Ectodermal cell (in vitro differentiated cells): ENCODE data around the gene SIM1.

ENCODE experiments used
- H3K27ac ChIP-seq: 2 replicates; pipeline ENCODE4 v1.7.0; 2013; ENCODE audit warnings: mild to moderate bottlenecking, low read depth, low read length; ENCODE audit not compliant: insufficient read depth, poor library complexity, severe bottlenecking
- H3K27me3 ChIP-seq: 2 replicates; pipeline ENCODE4 v1.7.0; 2013; ENCODE audit warnings: mild to moderate bottlenecking, low read length; ENCODE audit not compliant: insufficient read depth, control insufficient read depth, poor library complexity, severe bottlenecking
- H3K36me3 ChIP-seq: one replicate; pipeline ENCODE4 v1.7.0; 2013; ENCODE audit warnings: low read length; ENCODE audit not compliant: control insufficient read depth, insufficient read depth
- H3K4me1 ChIP-seq: one replicate; pipeline ENCODE4 v1.7.0; 2013; ENCODE audit warnings: low read length; ENCODE audit not compliant: control insufficient read depth, insufficient read depth
- H3K4me3 ChIP-seq: 2 replicates; pipeline ENCODE4 v1.7.0; 2013; ENCODE audit warnings: low read depth, low read length, control low read depth; ENCODE audit not compliant: insufficient read depth
- H3K9me3 ChIP-seq: 2 replicates; pipeline ENCODE4 v1.7.0; 2013; ENCODE audit warnings: mild to moderate bottlenecking, low read length, moderate library complexity; ENCODE audit not compliant: control insufficient read depth
- WGBS, 2 experiments: methylation state at CpG; one replicate each; pipeline ENCODE4 v1.1.7; 2013; ENCODE audit warnings: missing lambda C conversion rate in 2 of 2; 5-methylcytosine and 5-hydroxymethylcytosine counted together

The SIM1 gene

DNA sequence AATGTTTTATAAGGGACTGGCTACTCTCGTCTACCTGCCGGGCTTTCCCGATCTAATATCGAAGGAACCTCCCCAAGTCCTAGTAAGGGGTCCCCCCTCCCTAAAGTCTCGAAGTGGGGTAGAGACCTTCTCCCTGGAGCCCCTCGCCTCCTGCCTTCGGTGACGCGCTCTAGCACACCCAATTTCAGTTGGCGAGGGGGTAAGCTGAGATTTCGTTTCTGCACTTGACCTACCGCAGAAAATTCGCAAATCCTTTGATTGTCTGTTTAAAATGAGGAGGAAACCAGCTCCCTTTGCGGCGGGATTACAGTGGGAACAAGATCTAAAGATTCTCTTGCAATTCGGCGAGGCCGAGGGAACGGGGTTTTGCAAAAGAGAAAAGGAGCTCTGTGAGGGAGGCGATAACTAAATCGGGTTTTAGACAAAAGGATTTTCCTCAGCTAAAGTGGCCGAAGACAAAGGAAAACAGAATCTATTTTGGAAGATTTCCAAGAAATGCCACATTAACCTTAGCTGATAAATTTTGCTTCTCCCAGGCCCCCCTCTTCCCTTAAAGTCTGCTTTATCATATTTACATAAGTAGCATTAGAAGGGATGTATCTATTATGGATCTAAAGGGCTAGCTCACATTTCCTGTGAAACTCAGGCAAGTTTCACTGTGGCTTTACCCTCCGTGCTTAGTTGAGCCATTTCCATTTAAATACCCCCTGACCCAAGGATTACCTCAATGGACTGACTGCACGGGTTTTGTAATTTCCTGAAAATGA, 8.4 kb downstream of the SIM1 start:
- Histone ChIP-seq H3K27me3 (peaks cover 100% of the 10 kb centered on the region), H3K9me3 (no peaks in the 10 kb centered on the region), H3K27ac (no peak overlapping the region), H3K4me3 (no peak overlapping the region), H3K36me3 (no peaks in the 10 kb centered on the region), H3K4me1 (peaks cover 30% of the 10 kb centered on the region)
- 1% methylated on average over 24 of the region's 24 CpGs for WGBS, 2 experiments

DNA sequence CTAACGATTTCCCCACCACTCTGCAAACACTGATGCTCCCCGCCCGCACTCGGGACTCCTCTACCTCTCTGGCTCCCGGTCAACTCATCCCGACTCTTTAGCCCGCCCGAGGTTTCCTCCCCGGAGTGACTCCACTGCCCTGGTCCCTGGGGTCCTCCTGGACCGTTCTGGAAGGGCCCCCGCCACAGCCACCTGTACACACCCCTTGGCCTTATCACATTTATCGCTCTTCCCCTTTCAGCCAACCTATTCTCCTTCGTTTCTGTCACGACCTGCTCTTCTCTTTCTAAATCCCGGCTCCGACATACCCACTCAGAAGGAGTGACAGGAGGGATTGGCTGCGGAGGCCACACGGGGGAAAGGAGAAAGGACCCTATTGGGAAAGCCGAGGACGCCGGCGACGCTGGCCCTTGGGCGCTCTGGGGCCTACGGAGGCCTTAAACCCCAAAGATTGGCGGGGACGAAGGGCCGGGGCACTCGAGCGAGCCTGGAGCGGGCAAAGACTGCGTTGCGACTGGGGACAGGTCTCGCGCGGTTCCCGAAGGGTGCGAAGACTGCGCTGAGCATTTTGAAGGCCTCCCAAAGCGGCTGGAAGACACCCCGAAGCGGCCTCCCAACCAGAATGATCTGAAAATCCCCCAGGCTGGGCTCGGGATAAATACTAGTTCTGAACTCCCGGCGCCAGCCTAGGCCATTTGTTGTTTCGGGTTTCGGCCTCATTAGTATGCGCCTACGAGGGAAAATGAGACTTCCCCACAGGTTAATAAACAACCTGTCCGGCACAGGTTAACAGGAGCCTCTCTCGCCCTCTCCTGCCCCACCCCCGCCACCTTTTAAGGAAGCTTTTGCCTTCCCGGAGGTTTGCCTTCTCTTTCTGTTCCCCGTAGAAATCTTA, 9.2 kb downstream of the SIM1 start:
- H3K27me3 ChIP-seq: peaks cover 100% of the 10 kb centered on the region
- WGBS, 2 experiments: 1 to 2% methylated on average over 54 of the region's 54 CpGs
- no peak overlapping the region for H3K4me3 ChIP-seq

DNA sequence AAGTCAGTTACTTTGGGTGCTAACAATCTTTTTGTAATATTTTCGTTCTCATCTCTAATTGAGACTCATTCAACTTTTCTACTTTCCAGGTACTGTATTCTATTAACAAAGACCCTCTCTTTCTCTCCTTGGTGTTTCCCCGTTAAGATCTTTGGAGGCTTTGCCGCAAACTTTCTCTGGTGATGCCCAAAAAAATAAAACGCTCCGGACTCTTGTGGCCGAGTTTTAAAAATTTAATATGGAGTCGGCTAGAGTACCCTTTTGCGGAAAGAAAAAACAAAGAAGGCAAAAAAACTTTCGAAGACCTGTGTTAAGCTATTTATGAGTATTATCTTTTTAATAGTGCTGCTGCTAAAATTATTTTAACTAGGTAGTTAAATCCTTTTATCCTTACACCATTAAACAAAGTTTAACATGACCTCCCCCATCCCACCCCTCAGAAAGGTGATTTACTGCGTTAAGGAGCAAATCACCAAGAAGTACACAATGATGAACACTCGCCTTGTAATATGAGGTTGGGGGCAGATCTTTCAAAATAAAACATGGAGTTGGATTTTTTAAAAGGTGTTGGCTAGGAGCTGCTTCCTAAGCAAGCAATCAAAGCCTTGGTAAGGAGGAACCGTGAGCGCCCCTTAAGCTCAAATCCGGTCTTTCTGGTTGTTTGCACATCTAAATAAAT, 10.0 kb downstream of the SIM1 start:
- 12 to 15% methylated on average over 13 to 14 of the region's 14 CpGs for WGBS, 2 experiments
- Histone ChIP-seq H3K27ac (no peak overlapping the region), H3K27me3 (peaks cover 100% of the 10 kb centered on the region), H3K4me3 (no peak overlapping the region), H3K36me3 (no peaks in the 10 kb centered on the region), H3K4me1 (peaks cover 27% of the 10 kb centered on the region), H3K9me3 (no peaks in the 10 kb centered on the region)

More for the DNA sequence above, 9.2 kb downstream of the SIM1 start:
- no peaks in the 10 kb centered on the region for H3K9me3 ChIP-seq
- no peaks in the 10 kb centered on the region for H3K36me3 ChIP-seq
- peaks cover 27% of the 10 kb centered on the region for H3K4me1 ChIP-seq
- H3K27ac ChIP-seq: no peak overlapping the region

DNA sequence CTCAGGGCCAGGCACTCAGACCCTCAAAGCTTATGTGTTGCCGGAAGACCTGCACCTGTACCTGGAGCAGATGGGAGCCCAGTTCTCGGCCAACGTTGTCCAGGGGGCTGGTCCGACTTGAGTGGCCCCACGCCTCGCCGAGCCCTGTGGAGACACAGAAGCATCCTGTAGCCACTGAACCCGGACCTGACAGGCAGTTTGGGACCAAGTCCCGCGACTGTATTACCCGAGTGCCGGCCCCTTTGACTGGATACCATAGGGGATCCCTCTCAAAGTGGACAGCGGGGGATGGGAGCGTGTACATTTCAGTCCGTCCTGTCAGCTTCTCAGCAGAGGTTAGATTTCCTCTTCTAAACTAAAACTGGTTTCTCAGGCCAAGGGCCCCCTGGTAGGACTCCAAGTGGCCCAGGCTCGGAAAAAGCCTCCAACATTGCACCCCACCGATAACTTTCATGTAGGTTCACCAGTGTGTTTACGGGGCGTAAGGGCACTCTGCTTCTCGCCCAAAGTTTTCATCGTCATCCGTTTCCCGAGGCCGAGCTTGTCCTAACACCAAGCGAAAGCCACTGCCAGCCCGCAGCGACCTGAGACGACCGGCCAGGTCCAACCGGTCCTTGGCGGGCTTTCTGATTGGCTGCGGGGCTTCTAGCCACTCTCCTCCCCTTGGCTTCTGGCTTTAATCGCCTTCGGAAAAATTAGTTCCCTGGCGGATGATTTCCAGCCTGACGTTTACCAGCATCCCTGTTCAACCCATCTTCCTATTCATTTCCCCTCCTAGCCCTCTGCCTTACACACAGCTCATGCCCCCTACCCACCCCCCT, 10.8 kb downstream of the SIM1 start:
- Histone ChIP-seq H3K4me1 (peaks cover 26% of the 10 kb centered on the region), H3K27me3 (peaks cover 100% of the 10 kb centered on the region), H3K9me3 (no peaks in the 10 kb centered on the region), H3K4me3 (no peak overlapping the region), H3K27ac (no peak overlapping the region), H3K36me3 (no peaks in the 10 kb centered on the region)
- WGBS, 2 experiments: 5% methylated on average over 36 of the region's 36 CpGs

DNA sequence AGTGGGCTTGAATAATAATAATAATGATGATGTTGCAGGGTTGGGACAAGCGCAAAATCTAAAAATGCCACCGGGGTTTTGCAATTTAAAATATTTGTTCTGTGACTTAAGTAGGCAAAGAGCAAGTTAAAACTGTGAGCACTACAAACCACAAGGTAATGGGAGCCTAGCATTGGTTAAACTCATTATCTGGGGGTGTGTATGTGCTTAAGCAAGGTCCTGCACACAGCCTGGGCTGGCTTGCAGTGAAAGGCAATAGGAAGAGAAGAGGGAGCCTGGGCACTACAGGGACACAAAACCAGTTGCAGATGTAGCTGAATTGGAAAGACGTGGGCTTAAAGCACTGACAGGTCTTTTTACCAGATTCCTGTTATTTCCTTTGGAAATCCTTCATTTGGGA, 11.7 kb downstream of the SIM1 start:
- H3K27me3 ChIP-seq: peaks cover 100% of the 10 kb centered on the region
- H3K27ac ChIP-seq: no peak overlapping the region
- peaks cover 18% of the 10 kb centered on the region for H3K4me1 ChIP-seq
- WGBS, 2 experiments: 33 to 34% methylated on average over 3 of the region's 3 CpGs
- H3K9me3 ChIP-seq: no peaks in the 10 kb centered on the region
- H3K4me3 ChIP-seq: no peak overlapping the region
- no peaks in the 10 kb centered on the region for H3K36me3 ChIP-seq

DNA sequence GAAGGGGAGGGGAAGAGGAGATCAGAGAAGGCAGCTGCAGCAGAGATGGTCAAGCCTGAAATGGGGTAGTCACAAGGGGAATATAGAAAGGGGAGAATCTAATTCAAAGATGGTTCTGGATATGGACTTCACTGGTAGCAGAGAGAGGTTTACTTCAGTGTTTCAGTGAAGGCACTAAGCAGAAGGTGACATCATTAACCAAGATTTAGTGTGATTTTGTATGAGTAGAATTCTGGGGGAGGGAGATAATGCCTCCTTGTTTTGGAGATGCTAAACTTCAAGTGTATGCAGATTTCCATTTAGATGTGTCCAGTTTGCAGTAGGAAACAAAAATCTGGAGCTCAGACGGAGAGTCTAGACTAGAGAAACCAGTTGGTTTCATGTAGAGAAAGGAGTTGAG, 13.1 kb downstream of the SIM1 start:
- no peaks in the 10 kb centered on the region for H3K9me3 ChIP-seq
- WGBS, 2 experiments: 45 to 52% methylated on average over 1 of the region's 1 CpG
- H3K4me3 ChIP-seq: no peak overlapping the region
- no peaks in the 10 kb centered on the region for H3K36me3 ChIP-seq
- no peak overlapping the region for H3K27ac ChIP-seq
- peaks cover 20% of the 10 kb centered on the region for H3K4me1 ChIP-seq
- H3K27me3 ChIP-seq: peaks cover 100% of the 10 kb centered on the region

DNA sequence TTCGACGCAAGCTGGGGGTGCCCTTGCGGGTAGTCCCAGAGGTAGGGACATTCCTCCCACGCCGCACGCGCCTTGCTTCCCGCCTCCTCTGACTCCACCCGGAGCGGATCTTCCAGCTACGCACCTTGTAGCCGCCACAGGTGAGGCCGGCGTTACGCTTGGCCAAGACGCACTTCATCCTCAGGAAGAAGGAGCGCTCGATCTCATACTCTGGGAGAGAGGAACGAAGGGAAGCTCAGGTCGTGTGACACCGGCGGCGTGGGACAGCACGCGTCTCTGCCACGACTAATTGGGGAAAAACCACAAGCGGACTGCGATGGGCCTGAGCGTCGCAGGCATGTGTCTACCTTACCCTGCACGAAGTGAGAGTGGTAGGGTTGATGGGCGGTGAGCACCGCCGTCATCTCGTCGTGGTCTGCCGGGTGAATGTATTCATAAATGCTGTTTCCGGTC, 15.5 kb downstream of the SIM1 start:
- no peaks in the 10 kb centered on the region for H3K9me3 ChIP-seq
- H3K4me1 ChIP-seq: peaks cover 17% of the 10 kb centered on the region
- H3K4me3 ChIP-seq: no peak overlapping the region
- no peak overlapping the region for H3K27ac ChIP-seq
- WGBS, 2 experiments: 6% methylated on average over 38 of the region's 38 CpGs
- no peaks in the 10 kb centered on the region for H3K36me3 ChIP-seq
- peaks cover 100% of the 10 kb centered on the region for H3K27me3 ChIP-seq

DNA sequence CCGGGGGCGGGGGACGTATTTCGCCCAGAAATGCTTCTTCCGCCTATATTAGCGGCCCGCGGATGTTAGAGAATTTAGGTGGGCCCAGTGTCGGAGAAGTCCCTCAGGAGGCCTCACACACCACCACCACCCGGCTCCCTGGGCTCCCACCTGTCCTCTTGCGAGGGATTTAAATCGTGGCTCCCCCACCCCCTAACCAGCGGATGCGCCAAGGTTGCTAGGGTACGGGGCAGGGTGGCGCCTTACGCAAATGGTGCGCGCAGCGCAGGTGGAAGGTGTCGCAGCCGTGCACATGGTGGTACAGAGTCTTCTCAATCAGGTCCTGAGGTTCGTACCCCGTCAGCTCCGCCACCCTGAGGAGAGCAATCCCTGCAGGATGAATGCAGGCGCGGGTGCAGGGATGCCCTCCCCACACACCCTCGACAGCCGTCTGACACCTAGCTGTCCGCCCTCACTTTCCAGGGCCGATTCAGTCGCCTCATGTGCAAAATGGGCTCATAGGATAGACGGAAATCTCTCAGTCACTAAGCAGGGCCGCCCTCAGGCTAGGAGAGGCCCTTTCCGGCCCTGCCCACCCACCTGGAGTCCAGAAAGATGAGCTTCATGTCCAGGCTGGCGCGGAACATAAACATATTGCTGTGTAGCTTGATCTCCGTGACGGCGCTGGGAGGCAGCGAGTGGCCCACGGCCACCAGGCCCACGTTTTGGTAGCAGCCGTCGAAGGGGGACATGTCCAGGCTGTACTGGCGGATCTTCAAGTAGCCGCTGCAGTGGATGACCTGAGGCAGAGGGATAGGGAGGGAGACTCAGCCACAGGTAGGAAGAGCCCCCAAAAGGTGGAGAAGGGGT, 16.6 kb downstream of the SIM1 start:
- 6% methylated on average over 47 of the region's 47 CpGs for WGBS, 2 experiments
- Histone ChIP-seq H3K27me3 (peaks cover 96% of the 10 kb centered on the region), H3K36me3 (no peaks in the 10 kb centered on the region), H3K4me3 (no peak overlapping the region), H3K4me1 (peaks cover 10% of the 10 kb centered on the region), H3K27ac (no peak overlapping the region), H3K9me3 (no peaks in the 10 kb centered on the region)
